PC-3 (cell line): ENCODE measurements around the gene ZMAT2. TPM values are rescaled to one million over a fixed set of nuclear protein-coding genes. Genes with fewer than 3 reads are reported as not detected.

ENCODE experiments used
- ATAC-seq: fragments of 200-7000 bp; cut with Tn5 transposase; 2 replicates; pipeline ENCODE4 v1.9.1; 2020; ENCODE audit warnings: mild to moderate bottlenecking, moderate library complexity
- BruUV-seq: library from RNA; stranded (reverse); fragments of 400-500 nt; replicated peaks from 2 replicates; lab custom pipeline; 2021; lab: Mats Ljungman, UMichigan
- CTCF ChIA-PET: fragments of 300-600 bp; sonication (Branson Sonifier 250); formaldehyde crosslinking; loops from one replicate; lab custom pipeline; 2022; ENCODE audit warnings: antibody characterized with exemption; lab: Charles Lee
- POLR2A ChIA-PET: fragments of 300-600 bp; sonication (Branson Sonifier 250); formaldehyde crosslinking; loops from one replicate; lab custom pipeline; 2022; ENCODE audit warnings: antibody characterized with exemption; ENCODE audit not compliant: unreplicated experiment; lab: Charles Lee
- DNase-seq: peaks from one replicate; pipeline ENCODE4 v3.0.0-alpha.2; 2015
- H2AFZ ChIP-seq: fragments of 300-600 bp; sonication (generic); 2 replicates; pipeline ENCODE4 v1.6.0; 2016; ENCODE audit warnings: antibody characterized with exemption, low read length
- H3F3A ChIP-seq: fragments of 300-600 bp; sonication (generic); one replicate; pipeline ENCODE4 v1.6.0; 2017; ENCODE audit warnings: antibody characterized with exemption, low read length, control low read depth, mild to moderate bottlenecking; ENCODE audit not compliant: unreplicated experiment
- H3K27ac ChIP-seq: fragments of 300-600 bp; sonication (generic); 2 replicates; pipeline ENCODE4 v1.5.1; 2016; ENCODE audit warnings: mild to moderate bottlenecking, low read length
- H3K27me3 ChIP-seq: fragments of 300-600 bp; sonication (generic); 2 replicates; pipeline ENCODE4 v1.6.1; 2016; ENCODE audit warnings: low read length, mixed read lengths
- H3K36me3 ChIP-seq: fragments of 300-600 bp; sonication (generic); 2 replicates; pipeline ENCODE4 v1.6.1; 2016; ENCODE audit warnings: low read depth, mixed run types, low read length, mixed read lengths
- H3K4me1 ChIP-seq: fragments of 300-600 bp; sonication (generic); 2 replicates; pipeline ENCODE4 v1.5.1; 2016; ENCODE audit warnings: low read length; ENCODE audit not compliant: insufficient read depth
- H3K4me2 ChIP-seq: fragments of 300-600 bp; sonication (generic); 2 replicates; pipeline ENCODE4 v1.6.0; 2016; ENCODE audit warnings: low read length
- H3K4me3 ChIP-seq: fragments of 300-600 bp; sonication (generic); 2 replicates; pipeline ENCODE4 v1.5.1; 2016; ENCODE audit warnings: mild to moderate bottlenecking, low read length, mixed read lengths
- H3K79me2 ChIP-seq: fragments of 300-600 bp; sonication (generic); 2 replicates; pipeline ENCODE4 v1.6.1; 2017; ENCODE audit warnings: low read length, mixed read lengths
- H3K9ac ChIP-seq: fragments of 300-600 bp; sonication (generic); 2 replicates; pipeline ENCODE4 v1.6.0; 2016; ENCODE audit warnings: mild to moderate bottlenecking, low read length
- H3K9me2 ChIP-seq: fragments of 300-600 bp; sonication (generic); replicated peaks from 2 replicates; pipeline ENCODE4 v1.6.1; 2016; ENCODE audit warnings: mixed run types, low read length, mixed read lengths
- H3K9me3 ChIP-seq: fragments of 300-600 bp; sonication (generic); 2 replicates; pipeline ENCODE4 v1.6.1; 2016; ENCODE audit warnings: low read length, mixed read lengths
- H4K20me1 ChIP-seq: fragments of 300-600 bp; sonication (generic); 2 replicates; pipeline ENCODE4 v1.6.1; 2016; ENCODE audit warnings: low read length, mixed read lengths
- EZH2 ChIP-seq: fragments of 300-600 bp; sonication (generic); IDR thresholded peaks from one replicate; pipeline ENCODE4 v1.6.1; 2017; ENCODE audit warnings: antibody characterized with exemption, mild to moderate bottlenecking, low read length; ENCODE audit not compliant: unreplicated experiment
- EZH2phosphoT487 ChIP-seq: fragments of 300-600 bp; sonication (generic); IDR thresholded peaks from 2 replicates; pipeline ENCODE4 v1.6.1; 2018; ENCODE audit warnings: mild to moderate bottlenecking, antibody characterized with exemption, low read length, borderline replicate concordance
- intact Hi-C: fragments of 100-400 bp; cut with micrococcal nuclease; formaldehyde crosslinking; loops from 2 replicates; pipeline ENCODE4 v1.9.0; 2023
- total RNA-seq: library from RNA; depleted of rRNA; stranded (reverse); fragments of >200 nt; gene quantifications from 2 replicates; pipeline ENCODE4 v1.2.3, GENCODE V29; 2014
- TF ChIP-seq, protein P1 (sequence below): fragments of 300-600 bp; sonication (generic); conservative IDR thresholded peaks from 2 replicates; pipeline ENCODE4 v1.5.1; 2017; ENCODE audit warnings: antibody characterized with exemption, low read depth, mild to moderate bottlenecking, low read length

Gene ZMAT2
- total RNA-seq, 1 experiment from 2014 or later, result 28.2 TPM

DNA sequence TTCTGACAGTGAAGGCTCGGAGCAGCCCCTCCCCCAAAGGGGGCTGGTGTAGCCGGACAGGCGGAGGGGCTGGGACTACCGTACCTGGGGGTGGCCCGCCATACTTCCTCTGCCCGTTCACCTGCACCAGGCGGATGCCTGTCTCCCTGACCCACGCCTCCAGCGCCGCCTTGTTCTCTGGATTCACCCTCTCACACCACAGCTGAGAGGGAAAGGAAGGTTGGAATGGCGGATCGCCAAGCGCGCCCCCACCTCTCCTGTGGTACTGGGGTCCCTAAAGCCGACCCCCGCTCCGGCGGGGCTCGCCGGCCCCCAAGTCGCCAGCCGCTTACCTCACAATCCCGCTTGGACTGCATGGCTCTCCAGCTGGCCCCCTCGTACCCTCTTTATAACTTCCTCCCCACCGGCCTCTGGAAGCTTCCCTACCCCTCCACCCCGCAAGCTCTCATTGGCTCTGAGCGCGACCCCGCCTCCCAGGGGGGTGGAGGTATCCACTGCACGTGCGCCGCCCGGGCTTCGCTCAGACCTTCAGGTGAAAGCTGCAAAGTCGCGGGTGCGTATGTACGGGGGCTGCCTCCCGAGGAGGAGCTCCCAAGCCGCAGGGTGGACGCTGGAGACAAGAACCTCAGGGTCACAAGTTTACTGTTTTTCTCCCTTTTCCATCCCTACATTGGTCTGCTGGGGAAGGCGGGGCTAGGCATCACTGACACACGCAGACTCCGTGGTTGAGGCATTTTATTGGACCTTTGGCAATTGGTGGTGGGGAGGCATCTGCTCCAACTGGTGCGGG is 26.9 kb upstream of the ZMAT2 start, which contains the start of gene DND1:
DND1 (minus strand) TSS at position 390 of the 790 bp plus-strand sequence; CDS start at position 356, 34 bp downstream.
- H2AFZ ChIP-seq, result no peak within 1 kb of the TSS
- CTCF ChIA-PET, result no interaction called here
- H3K9me2 ChIP-seq, result no peaks in the 10 kb centered on the region
- intact Hi-C loops, result no loop called here
- H3K79me2 ChIP-seq, result no peaks in the 10 kb centered on the region
- no peaks in the 10 kb centered on the region for H3K9me3 ChIP-seq
- no peak within 1 kb of the TSS for H3K9ac ChIP-seq
- TF ChIP-seq EZH2phosphoT487 (no peak), EZH2 (no peak)
- TF ChIP-seq, protein P1, sequence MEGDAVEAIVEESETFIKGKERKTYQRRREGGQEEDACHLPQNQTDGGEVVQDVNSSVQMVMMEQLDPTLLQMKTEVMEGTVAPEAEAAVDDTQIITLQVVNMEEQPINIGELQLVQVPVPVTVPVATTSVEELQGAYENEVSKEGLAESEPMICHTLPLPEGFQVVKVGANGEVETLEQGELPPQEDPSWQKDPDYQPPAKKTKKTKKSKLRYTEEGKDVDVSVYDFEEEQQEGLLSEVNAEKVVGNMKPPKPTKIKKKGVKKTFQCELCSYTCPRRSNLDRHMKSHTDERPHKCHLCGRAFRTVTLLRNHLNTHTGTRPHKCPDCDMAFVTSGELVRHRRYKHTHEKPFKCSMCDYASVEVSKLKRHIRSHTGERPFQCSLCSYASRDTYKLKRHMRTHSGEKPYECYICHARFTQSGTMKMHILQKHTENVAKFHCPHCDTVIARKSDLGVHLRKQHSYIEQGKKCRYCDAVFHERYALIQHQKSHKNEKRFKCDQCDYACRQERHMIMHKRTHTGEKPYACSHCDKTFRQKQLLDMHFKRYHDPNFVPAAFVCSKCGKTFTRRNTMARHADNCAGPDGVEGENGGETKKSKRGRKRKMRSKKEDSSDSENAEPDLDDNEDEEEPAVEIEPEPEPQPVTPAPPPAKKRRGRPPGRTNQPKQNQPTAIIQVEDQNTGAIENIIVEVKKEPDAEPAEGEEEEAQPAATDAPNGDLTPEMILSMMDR, result no peak
- no TSS peak for BruUV-seq
- POLR2A ChIA-PET, result interaction anchor here (0.6 kb wide), 1 partner anchor 128 kb away, joined by 12 read pairs; no protein-coding TSS in a partner anchor
- peaks cover 17% of the 10 kb centered on the region for H3K36me3 ChIP-seq
- H3K4me2 ChIP-seq, result no peak within 1 kb of the TSS
- DNase-seq (no peak), ATAC-seq (no peak)
- no peaks in the 10 kb centered on the region for H3K27me3 ChIP-seq
- H3K27ac ChIP-seq, result no peak within 1 kb of the TSS
- no peaks in the 10 kb centered on the region for H3K4me1 ChIP-seq
- no peaks in the 10 kb centered on the region for H4K20me1 ChIP-seq
- H3K4me3 ChIP-seq, result no peak within 1 kb of the TSS
- no peaks in the 10 kb centered on the region for H3F3A ChIP-seq

DNA sequence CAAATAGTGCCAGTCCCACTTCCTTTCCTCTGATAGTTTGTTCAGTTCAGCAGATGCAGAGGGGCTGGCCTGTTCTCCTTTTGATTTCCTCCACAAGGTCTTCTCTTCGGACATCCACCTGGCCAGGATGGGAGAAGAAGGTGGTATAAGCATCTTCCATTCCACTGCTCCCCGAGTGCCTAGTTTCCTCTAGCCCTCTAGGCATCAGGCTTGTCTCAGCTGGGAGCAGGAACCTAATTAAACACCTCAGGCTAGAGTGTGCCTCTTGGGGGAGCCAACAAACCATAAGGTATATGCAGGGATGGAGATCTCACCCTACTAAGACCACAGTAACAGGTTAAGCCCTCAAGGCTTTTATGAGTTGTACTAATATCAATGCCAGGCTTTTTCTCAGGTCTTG is 26.0 kb upstream of the ZMAT2 start:
- no peak overlapping the region for H3K27ac ChIP-seq
- no peak overlapping the region for H2AFZ ChIP-seq
- DNase-seq, result no peak
- peak; percentile 32 for ATAC-seq
- H3K4me2 ChIP-seq, result no peak overlapping the region
- no peak overlapping the region for H3K9ac ChIP-seq
- no peaks in the 10 kb centered on the region for H3K27me3 ChIP-seq
- TSS peak; percentile 54 for BruUV-seq
- H3F3A ChIP-seq, result no peaks in the 10 kb centered on the region
- no peaks in the 10 kb centered on the region for H3K9me3 ChIP-seq
- no peak overlapping the region for H3K4me3 ChIP-seq
- CTCF ChIA-PET, result no interaction called here
- TF ChIP-seq EZH2phosphoT487 (no peak), EZH2 (no peak)
- TF ChIP-seq, protein P1, result no peak
- no peaks in the 10 kb centered on the region for H4K20me1 ChIP-seq
- POLR2A ChIA-PET, result no interaction called here
- intact Hi-C loops, result no loop called here
- H3K79me2 ChIP-seq, result no peaks in the 10 kb centered on the region
- H3K4me1 ChIP-seq, result no peaks in the 10 kb centered on the region
- H3K36me3 ChIP-seq, result peaks cover 8% of the 10 kb centered on the region
- no peaks in the 10 kb centered on the region for H3K9me2 ChIP-seq

DNA sequence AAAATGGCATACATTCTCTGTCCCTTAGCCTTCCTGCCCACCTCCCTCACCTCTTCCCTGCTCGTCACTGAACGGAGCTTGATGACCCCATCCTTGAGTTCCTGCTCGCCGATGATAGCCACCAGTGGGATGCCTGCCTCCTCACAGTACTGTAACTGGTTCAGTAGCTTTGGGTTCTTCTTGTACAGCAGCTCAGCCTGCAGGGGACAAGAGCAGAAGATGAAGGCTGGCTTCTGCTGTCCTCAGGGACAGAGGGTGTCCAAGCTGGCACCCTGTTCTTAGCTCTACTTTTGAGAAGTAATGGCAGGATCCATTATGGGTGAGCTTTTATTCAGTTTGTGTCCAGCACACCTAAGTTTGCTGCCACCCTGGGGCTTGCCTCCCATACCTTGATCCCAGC is 25.6 kb upstream of the ZMAT2 start:
- Histone ChIP-seq H3K27ac (no peak overlapping the region), H3K4me1 (no peaks in the 10 kb centered on the region), H3F3A (no peaks in the 10 kb centered on the region), H3K79me2 (no peaks in the 10 kb centered on the region), H3K9me2 (no peaks in the 10 kb centered on the region), H3K9ac (no peak overlapping the region), H4K20me1 (no peaks in the 10 kb centered on the region), H3K4me2 (no peak overlapping the region), H3K27me3 (no peaks in the 10 kb centered on the region), H3K36me3 (peaks cover 4% of the 10 kb centered on the region; the same call in 1 of the 2 replicates), H2AFZ (no peak overlapping the region), H3K4me3 (no peak overlapping the region), H3K9me3 (no peaks in the 10 kb centered on the region)
- intact Hi-C loops, result no loop called here
- POLR2A ChIA-PET, result interaction anchor here (0.6 kb wide), 1 partner anchor 1855 kb away, joined by 4 read pairs; no protein-coding TSS in a partner anchor
- no TSS peak for BruUV-seq
- CTCF ChIA-PET, result no interaction called here
- no peak; the same call in 1 of the 2 replicates for ATAC-seq
- no peak for TF ChIP-seq EZH2phosphoT487
- TF ChIP-seq, protein P1, result no peak
- no peak for TF ChIP-seq EZH2
- no peak for DNase-seq
